GM18907 (cell line): ENCODE results near the gene DOCK2.
A peak's percentile ranks its signal among the peaks of the same experiment; 100 is the strongest.

ENCODE experiments used
- ATAC-seq: cut with Tn5 transposase; IDR thresholded peaks from one replicate; pipeline ENCODE4 v1.9.1; 2021; ENCODE audit warnings: mild to moderate bottlenecking, moderate library complexity; ENCODE audit not compliant: unreplicated experiment

DOCK2 gene

DNA sequence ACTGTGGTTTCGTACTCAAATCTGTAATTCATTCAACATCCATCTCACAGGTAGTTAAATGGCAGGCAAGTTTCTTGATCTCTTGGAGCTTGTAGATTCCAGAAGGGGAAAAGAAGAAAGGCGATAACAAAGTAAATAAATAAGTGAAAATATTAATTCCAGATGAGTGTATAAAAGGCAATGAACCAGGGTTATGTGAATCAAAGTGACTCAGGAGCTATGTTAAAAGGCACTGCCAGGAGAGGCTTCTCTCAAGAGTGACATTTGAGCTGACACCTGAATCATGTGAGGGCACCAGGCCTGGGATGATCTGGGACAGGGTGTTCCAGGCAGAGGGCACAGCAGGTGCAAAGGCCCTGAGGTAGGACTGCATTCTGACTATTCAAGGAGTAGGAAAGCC lies 45.0 kb downstream of the DOCK2 start:
- no peak for ATAC-seq

DNA sequence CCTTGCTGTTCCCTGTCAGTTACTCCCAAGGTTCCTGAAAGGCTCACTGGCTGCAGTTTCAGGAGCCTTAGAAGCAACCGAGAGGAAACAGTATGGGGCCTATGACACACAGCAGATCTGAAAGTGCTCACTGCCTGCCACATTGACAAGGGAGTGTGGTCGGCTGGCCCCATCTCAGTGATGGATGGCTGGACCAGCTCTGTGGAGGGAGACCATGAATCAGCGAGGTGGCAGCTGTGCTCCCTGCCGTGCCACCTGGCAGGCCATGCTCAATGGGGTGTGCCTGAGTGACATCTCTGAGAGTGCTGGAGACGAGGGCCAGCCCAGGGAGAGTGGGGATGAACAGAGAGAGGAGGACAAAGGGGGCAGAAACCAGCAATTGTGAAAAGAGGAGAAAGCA lies 49.1 kb downstream of the DOCK2 start:
- ATAC-seq: peak; percentile 94

DNA sequence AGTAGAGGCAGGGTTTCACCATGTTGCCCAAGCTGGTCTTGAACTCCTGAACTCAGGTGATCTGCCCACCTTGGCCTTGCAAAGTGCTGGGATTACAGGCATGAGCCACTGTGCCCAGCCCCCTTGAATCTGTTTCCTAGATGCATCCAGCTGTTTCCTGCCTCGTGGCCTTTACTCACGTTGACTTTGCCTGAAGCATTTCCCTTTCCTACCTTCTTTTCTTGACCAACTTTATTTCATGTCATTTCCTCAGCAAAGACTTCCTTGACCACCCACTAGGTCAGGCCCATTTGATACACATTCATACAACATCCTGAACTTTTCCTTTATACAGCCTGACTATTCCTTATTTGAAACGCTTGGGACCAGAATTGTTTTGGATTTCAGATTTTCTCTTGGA lies 51.0 kb downstream of the DOCK2 start:
- ATAC-seq: no peak

DNA sequence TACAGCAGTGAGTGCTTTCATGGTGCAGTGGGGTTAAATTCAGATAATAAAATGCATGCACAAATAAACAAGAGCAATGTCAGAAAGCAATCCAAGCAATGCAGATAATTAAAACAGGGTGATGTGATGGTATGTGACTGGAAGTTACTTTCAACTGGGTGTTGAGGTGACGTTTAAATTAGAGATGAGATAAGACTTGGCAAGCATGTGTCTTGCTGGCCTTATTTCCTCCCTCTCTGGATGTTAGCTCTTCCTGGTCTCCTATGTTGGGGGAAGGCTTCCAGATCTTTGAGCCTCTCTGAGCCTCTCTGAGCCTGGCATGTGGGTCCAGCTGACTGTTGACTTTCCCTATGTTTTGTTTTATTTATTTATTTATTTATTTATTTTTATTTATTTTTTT lies 54.4 kb downstream of the DOCK2 start:
- ATAC-seq: no peak

DNA sequence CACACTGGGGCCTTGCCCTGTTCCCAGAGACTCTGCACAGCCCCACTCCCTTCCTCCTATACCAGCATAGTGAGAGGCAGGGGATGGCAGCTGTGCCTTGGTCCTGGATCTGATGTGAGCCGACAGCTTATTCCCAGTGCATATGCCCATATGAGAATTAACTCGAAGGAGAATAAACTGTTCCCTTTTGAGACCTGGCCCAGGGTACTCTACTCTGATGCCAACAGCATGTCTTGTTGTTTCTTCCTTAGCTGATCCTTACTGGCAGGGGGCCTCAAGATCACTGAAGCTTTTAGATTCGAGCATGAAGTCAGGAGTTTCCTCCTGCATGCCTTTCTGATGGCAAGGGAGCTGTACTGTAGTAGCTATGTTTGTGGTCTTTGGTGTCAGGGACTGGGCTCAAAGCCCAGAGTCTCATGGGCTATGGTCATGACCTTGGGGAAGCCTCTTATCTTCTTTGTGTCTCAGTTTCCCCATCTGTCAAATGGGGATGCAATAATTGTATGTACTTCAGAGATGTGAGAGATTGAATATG lies 57.1 kb downstream of the DOCK2 start:
- no peak for ATAC-seq

DNA sequence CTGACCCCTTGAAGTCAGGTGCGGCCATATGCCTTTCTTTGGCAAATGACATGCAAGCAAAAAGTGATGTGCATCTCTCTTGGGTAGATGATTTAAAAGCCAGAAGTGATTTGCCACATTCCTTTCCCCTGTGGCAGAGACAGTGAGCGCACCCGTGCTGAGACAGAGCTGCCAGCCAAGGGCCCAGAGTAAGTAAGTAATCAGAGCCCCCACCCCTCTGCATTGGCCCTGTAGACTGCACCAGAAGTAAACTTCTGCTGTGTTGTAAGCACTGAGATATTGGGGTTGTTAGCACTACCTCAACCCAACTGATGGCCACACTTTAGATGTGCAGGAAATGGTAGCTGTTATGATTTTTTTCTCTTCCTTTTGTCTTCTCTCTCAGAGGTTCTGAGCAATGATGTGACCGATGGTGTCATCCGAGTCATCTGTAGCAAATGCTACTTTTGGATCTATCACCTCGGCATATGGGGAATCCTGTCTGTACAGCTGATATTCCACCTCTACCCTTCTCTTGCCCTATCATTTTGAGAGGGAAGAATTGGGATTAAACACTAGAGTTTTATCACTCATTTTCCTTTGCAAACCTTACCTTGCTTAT lies 58.0 kb downstream of the DOCK2 start:
- ATAC-seq: no peak

DNA sequence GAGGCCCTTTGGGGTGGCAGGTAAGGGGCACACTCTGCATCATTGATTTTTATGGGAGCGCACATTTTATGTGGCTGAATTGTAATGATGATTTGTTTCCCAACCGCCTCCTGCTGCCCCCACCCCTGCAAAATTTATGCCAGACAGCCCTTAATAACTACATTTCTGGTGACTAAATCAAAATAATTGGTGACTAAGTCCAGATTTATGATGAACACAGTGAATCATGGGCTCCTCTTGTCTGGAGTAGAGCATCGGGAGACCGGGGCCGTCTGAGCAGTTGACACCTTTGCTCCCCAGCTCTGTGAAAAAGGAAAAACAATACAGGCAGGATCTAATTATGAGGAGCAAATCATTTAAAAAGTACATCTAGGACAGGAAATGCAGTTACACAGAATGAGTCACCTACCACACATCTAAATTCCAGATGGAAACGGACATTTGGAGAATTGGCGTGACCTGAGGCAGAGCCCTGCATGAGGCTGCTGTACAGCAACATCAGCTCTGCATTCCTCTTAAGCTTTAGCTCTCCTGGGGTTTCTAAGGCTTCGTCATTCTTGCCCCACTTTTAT lies 58.9 kb downstream of the DOCK2 start:
- no peak for ATAC-seq

DNA sequence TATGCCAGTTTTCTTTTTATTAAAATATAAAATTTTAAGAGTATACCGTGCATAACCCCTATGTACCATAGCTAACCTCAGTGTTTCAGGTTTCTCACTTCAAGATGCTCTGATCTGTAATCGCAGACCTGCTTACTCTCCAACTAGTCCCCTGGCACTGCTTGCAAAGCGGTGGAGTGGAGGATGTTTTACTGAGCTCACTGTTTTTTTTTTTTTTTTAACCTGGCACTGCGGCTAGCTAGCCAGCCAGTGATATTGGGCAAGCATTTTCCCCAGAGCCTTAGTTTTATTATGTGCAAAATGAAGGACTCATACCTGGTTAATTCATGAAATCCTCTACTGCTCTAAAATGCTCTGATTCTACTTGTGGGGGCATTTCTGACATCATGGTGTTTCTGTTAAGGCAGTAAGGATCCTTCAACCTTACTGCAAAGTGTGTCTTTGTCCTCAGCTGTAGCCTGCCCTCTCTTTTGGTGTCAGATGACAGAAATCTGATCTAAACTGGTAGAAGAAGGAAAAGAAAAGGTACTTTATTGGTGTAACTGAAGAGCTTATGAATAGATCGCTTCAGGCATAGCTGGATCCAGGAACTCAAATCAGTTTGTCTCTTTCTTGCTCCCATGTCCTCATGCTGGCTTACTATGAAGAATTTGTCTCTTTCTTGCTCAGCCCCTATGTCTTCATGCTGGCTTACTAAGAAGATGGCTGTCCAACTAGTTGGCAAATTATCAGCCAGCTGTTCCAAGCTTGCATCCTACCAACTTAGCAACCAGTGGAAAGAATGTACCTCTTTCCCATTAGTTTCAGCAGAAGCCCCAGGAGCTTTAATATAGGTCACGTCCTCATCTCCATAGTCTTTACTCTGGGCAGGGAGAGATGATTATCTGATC lies 59.8 kb downstream of the DOCK2 start:
- ATAC-seq: no peak

DNA sequence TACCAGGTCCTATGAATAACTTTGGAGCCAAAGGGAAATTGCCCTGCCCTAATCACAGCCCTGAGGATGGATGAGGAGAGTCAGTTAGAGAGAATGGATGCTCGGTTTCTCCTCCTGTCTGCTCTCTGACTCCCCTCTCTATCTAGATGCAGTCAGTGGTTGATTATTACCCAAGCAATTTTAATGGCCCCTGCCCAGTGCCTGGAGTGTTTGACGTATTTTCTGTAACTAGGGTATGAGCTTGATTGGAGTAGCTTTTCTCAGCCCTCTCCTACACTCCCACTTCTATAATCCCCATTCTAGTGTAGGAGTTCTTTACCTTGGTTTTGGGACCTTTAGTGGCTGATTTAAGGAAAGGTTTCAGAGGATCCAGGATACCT lies 60.4 kb downstream of the DOCK2 start:
- ATAC-seq: no peak

DNA sequence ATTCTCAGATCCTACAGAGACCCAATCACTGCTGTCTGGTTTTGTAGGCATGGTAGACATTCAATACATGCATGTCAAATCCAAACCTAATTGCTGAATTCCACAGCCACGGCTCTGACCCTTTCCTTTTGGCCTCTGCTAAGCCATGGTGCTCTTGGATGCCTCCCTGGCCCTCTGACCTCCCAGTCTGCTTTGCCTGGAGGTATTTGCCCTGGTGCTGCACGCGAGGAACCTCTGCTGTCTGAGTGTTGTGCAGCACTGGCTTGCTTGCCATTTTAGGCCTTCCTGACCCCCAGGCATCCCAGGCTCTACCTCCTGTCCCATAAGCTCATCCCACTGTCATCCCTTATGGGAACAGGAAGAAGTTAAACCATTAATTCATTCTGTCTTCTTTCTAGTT lies 60.9 kb downstream of the DOCK2 start:
- no peak for ATAC-seq

DNA sequence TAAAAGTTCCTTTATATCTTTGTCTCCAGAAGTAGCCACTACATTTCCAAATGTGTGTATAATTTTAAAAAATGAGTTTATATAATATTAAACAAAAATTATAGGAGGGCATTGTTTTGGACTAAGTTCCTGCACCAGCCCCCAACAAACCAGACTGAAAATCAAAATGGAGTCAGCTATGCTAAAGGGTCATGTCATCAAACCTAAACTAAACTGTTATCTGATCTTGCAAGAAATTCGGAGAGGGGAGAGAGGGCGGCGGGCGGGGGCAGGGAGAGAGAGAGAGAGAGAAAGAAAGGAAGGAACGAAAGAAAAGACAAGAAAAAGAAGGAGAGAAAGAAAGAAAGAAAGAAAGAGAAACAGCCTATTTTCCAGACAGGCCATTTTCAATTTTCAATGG lies 63.5 kb downstream of the DOCK2 start:
- no peak for ATAC-seq

DNA sequence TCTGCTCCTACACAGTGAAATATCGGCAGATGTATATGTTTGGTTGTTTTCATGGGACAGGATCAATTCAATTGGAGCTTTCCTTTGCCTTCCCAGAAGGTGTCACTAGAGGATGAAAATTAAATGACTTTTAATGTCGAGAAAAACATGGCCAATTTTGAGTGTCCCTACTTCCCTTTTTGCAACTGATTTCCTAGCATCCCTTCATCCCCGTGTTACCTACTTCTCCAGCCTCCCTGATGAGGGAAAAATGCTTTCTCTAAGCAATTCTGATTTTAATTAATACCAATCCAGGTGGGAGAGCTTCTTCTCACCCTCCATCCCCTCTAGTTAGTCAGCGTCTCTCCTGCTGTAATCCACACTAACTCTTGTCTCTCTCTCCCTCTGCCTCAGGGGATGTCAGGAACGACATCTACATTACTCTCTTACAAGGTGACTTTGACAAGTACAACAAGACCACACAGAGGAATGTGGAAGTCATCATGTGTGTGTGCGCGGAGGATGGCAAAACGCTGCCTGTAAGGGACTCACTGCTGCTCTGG lies 64.9 kb downstream of the DOCK2 start:
- ATAC-seq: no peak

DNA sequence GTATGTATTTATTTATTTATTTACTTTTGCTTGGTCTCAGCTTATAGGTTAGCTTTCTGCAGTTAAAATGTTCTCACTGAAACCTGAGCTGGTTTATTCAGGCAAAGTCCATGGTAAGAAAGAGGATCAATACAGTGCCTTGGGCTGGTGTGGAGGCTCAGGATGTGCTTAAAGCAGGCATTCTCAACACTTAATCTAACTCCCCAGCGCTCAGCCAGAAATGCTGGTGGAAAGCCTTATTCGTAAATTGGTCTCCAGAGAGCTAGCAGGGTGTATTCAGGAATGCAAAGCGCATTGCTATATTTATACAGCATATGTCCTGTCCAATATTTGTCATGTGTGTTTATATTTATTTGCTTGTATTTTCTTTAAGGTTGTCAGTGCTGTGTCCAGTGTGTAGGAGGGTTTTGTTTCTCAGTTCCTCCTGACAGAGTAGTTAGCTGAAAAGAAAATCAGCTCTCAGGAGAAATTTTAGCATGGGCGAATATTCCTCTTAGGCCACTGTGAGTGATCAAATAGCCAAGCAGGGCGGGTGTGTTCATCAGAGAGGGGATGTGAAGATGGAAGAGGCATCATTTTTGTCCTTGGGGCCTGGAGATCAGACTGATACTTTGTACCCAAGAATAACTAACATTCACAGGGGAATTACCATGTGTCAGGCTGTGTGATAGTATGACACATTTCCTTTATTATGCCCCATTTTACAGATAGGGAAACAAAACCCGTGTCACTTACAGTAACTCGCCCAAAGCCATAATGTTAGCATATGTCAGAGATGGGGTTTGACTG lies 65.8 kb downstream of the DOCK2 start:
- peak; percentile 70 for ATAC-seq

DNA sequence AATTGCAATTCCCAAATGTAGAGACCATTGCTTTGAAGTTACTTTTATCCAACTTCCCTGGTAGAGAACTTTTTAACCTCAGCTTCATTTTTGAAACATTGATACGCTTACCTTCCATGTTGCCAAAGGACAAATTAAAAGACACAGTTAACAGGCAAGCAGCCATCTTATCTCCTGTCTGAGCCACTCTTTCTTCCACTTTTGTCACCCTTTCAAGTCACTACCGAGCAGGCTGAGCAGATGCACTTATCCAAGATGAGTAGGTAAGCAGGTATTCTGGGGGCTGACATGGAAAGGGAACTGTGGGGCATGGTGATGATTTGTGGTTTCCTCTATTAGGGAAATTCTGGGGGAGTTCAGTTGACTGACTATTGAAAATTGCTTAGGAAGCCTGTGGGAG lies 66.7 kb downstream of the DOCK2 start:
- no peak for ATAC-seq

DNA sequence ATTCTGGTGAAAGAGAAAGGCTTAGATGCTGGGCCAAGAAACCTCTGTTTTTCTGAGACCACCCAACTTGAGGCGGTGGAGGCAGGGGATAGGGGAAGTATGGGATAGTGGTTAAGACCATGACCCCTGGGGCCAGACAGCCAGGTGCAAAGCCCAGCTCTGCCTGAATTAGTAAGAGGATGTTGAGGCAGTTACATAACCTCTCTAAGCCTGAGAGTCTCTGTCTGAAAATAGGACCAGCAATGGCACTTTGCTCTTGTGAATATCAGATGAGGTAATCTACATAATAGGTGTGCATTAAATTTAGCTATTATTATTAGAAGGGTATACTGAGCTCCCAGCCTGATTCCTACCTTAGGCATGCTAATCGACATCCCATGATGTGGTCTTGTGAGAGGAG lies 68.2 kb downstream of the DOCK2 start:
- ATAC-seq: no peak

DNA sequence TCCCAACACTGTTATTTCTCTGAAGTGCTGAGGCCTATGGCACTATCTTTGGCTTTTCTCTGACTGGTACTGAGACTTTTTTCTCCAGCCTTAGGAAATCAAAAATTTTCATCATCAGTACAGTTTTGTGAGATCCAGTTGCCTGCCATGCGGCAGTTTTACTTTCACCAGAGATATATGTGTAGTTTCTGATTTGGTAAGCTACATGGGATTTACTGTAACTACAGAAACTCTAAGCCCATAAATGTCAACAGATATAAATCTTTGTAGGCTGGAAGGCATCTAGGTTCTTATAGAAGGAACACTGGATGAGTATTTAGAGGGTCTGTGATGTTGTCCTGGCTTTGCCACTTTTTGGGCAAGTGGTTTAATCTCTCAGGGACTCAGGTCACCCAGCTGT lies 69.0 kb downstream of the DOCK2 start:
- ATAC-seq: no peak

DNA sequence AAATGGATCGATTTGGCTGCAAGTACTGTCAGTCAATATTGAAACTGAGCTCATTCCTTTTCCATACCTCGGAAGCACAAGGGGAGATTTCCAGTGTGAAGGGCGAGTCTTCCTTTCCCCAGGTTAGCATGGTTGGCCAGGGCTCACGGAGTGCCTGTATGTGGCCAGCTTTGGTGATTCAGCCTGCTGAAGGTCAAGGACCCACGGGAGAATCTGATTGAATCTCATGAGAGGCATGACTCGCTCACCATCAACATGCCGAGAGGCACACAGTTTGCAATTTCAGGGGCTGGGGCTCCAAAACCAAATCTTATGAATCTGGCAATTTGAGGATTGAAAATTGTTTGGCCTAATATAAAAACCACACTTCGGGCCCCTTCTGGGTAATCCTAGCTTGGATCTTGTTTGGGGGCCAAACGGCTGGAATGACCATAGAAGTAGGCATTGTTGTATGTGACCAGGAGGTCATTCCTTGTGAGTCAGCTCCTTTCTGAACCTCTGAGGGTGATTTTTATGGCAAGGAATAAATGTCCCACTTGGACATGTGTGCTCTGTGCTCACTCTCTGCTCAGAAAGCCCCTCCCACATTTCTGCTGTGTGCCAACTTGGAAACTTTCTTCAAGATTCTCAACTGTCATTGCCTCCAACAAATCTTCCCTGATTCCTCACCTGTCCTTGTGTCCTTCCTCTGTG lies 69.8 kb downstream of the DOCK2 start:
- ATAC-seq: no peak

DNA sequence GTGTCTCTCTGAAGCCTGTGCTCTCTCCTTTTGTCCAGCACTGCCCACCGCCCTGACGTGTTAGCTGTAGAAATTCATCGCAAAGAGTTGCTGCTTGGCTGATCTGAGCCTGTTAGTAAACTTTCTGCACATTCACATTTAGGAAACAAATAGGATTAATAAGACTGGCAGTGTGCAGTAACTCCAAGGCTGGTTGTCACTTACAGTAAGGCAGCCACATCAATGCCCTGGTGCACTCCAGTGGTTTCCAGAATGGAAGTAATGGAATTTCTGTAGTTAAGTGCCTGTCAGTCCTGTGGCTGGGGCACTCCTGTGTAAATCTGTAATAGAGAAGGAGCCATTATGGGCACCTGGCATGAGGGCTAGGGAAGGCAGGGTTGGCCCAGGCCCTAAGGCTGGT lies 70.6 kb downstream of the DOCK2 start:
- ATAC-seq: no peak

DNA sequence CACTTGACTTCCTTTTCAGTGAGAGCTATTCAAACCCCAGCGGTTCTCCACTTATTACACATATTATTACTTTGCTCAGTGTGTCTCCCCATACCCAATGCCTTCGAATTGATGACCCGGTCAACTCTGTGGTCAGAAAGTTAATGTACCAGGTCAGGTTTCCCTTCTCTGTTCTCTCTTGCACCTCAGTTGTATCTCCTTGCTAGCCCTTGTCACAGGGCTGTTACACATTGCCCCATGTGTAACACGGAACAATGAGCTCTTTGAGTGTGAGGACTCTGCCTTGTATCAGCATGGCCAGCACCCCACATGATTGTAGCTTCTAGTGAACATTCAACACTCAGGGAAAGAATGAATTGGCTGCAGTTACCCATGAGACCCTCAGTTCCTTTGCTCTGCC lies 73.6 kb downstream of the DOCK2 start:
- ATAC-seq: no peak

DNA sequence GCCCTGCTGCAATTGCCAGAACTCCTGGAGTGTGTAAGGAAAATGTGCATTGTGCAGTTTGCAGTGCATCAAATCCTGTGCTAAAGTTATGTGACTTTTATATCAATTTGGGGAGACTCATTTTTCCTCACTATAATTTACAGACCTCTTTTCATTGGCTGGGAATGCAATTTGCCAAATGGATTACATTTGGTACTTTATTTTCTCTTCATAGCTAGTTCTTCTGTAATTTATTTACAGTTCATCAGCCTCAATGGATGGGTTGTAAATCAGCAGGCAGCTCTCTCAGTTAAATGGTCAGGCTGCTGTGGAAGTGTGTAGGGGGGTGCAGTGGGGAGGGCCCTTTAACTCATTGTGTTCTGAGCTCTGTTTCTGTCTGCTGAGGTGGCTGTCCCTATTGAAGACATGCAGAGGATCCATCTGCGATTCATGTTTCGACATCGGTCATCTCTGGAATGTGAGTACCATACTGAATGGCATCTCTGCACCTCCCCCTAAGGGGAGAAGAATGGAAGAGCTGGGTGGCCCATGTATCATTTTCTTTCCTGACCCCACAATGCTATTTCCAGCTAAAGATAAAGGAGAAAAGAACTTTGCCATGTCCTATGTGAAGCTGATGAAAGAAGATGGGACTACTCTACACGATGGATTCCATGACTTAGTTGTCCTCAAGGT lies 74.6 kb downstream of the DOCK2 start:
- no peak for ATAC-seq
